ENCODE measurements around the gene PAX2.

- no peak for TF ChIP-seq POLR2AphosphoS5 (IDR thresholded peaks at IDR 0.05)
- TF ChIP-seq POLR2A (IDR thresholded peaks at IDR 0.05), result no peak
- no peak for TF ChIP-seq CTCF (IDR thresholded peaks at IDR 0.05)
Observed at GRCh38 chr10:100729862-100730724, 15.3 kb upstream of the PAX2 start.
